ENCODE data around the gene SLC27A1.
"Not testable (repeated sequence)": the region's sequence is repeated elsewhere in the genome, so short reads cannot be mapped to it uniquely, and the experiment has no call there.

Gene SLC27A1

GRCh38 chr19:17503240-17503639 lies 32.9 kb downstream of the SLC27A1 start:
- DNase-seq (ENCODE audit: low read depth, low spot score): no peak
- no peak overlapping the region for H3K4me3 ChIP-seq (ENCODE audit: low read depth, low read length)
- TF ChIP-seq CTCF (IDR thresholded peaks at IDR 0.05; ENCODE audit: insufficient read depth, low read length, missing control alignments): no peak
- CTCF ChIA-PET: no interaction called here
- POLR2A ChIA-PET: interaction anchor here (1.0 kb wide), 1 partner anchor 264 kb away, joined by 3 read pairs; no protein-coding TSS in a partner anchor

GRCh38 chr19:17504030-17504429 lies 33.7 kb downstream of the SLC27A1 start:
- CTCF ChIA-PET: no interaction called here
- no peak for TF ChIP-seq CTCF (IDR thresholded peaks at IDR 0.05; ENCODE audit: insufficient read depth, low read length, missing control alignments)
- DNase-seq (ENCODE audit: low read depth, low spot score): no peak
- POLR2A ChIA-PET: no interaction called here
- H3K4me3 ChIP-seq (ENCODE audit: low read depth, low read length): no peak overlapping the region

- CTCF ChIA-PET: interaction anchor here (1.4 to 3.3 kb wide), 2 partner anchors 9 to 37 kb away, joined by 4 to 28 read pairs; no protein-coding TSS in a partner anchor
- TF ChIP-seq CTCF (IDR thresholded peaks at IDR 0.05; ENCODE audit: insufficient read depth, low read length, missing control alignments): no peak
- POLR2A ChIA-PET: no interaction called here
- no peak overlapping the region for H3K4me3 ChIP-seq (ENCODE audit: low read depth, low read length)
- DNase-seq (ENCODE audit: low read depth, low spot score): no peak
Measured at GRCh38 chr19:17504456-17504855, 34.1 kb downstream of the SLC27A1 start.

- no peak for DNase-seq (ENCODE audit: low read depth, low spot score)
- ChIA-PET POLR2A (no interaction called here), CTCF (interaction anchor here (1.1 to 3.3 kb wide), 3 partner anchors 9 to 68 kb away, joined by 3 to 28 read pairs (median 4); no protein-coding TSS in a partner anchor)
- H3K4me3 ChIP-seq (ENCODE audit: low read depth, low read length): no peak overlapping the region
- no peak for TF ChIP-seq CTCF (IDR thresholded peaks at IDR 0.05; ENCODE audit: insufficient read depth, low read length, missing control alignments)
Measured at GRCh38 chr19:17505223-17505622, 34.9 kb downstream of the SLC27A1 start.

GRCh38 chr19:17506745-17507144 lies 36.4 kb downstream of the SLC27A1 start:
- no peak for DNase-seq (ENCODE audit: low read depth, low spot score)
- CTCF ChIA-PET: interaction anchor here (0.9 to 3.3 kb wide), 2 partner anchors 11 to 270 kb away, joined by 3 to 28 read pairs; no protein-coding TSS in a partner anchor

GRCh38 chr19:17508558-17508933 lies 38.2 kb downstream of the SLC27A1 start:
- H3K4me3 ChIP-seq (ENCODE audit: low read depth, low read length); DNase-seq (ENCODE audit: low read depth, low spot score): not testable (repeated sequence)
- ChIA-PET CTCF (interaction anchor here (1.3 to 1.9 kb wide), 2 partner anchors 12 to 43 kb away, joined by 3 to 13 read pairs; no protein-coding TSS in a partner anchor), POLR2A (interaction anchor here (0.7 kb wide), 1 partner anchor 33 kb away, joined by 4 read pairs; no protein-coding TSS in a partner anchor)

More at GRCh38 chr19:17506745-17507144, 36.4 kb downstream of the SLC27A1 start:
- no peak overlapping the region for H3K4me3 ChIP-seq (ENCODE audit: low read depth, low read length)
- POLR2A ChIA-PET: no interaction called here
- TF ChIP-seq CTCF (IDR thresholded peaks at IDR 0.05; ENCODE audit: insufficient read depth, low read length, missing control alignments): no peak
